Measurements from ENCODE around the gene HINFP.
A peak's percentile ranks its signal among the peaks of the same experiment; 100 is the strongest.

The HINFP gene

DNA sequence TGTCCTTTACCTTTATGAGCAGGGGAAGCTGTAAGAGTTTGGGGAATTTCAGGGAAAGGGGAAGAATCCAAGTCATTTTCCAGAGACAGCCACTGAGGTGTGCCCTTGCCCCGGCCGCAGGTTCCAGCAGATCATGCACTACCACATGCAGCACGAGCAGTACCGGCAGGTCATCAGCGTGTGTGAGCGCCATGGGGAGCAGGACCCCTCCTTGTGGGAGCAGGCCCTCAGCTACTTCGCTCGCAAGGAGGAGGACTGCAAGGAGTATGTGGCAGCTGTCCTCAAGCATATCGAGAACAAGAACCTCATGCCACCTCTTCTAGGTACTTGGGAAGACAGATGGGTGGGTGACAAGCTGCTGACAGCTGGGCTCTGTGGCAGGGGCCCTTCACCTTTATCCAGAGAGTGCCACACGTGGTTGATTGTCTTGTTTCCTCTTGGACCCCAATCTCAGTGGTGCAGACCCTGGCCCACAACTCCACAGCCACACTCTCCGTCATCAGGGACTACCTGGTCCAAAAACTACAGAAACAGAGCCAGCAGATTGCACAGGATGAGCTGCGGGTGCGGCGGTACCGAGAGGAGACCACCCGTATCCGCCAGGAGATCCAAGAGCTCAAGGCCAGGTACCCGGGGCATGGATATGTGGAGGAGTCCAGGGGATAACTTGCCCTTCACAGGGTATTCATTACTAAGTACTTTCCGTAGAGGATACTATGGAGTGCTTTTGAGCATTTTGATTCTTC is 42.5 kb upstream of the HINFP start (continued):
- TF ChIP-seq, protein P1, sequence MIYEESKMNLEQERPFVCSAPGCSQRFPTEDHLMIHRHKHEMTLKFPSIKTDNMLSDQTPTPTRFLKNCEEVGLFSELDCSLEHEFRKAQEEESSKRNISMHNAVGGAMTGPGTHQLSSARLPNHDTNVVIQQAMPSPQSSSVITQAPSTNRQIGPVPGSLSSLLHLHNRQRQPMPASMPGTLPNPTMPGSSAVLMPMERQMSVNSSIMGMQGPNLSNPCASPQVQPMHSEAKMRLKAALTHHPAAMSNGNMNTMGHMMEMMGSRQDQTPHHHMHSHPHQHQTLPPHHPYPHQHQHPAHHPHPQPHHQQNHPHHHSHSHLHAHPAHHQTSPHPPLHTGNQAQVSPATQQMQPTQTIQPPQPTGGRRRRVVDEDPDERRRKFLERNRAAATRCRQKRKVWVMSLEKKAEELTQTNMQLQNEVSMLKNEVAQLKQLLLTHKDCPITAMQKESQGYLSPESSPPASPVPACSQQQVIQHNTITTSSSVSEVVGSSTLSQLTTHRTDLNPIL (CRISPR knock-in tag; IDR thresholded peaks at IDR 0.05; ENCODE audit: low read depth) = no peak
- TF ChIP-seq ZNF565 (CRISPR knock-in tag; conservative IDR thresholded peaks at IDR 0.05; ENCODE audit: low read depth) = no peak

DNA sequence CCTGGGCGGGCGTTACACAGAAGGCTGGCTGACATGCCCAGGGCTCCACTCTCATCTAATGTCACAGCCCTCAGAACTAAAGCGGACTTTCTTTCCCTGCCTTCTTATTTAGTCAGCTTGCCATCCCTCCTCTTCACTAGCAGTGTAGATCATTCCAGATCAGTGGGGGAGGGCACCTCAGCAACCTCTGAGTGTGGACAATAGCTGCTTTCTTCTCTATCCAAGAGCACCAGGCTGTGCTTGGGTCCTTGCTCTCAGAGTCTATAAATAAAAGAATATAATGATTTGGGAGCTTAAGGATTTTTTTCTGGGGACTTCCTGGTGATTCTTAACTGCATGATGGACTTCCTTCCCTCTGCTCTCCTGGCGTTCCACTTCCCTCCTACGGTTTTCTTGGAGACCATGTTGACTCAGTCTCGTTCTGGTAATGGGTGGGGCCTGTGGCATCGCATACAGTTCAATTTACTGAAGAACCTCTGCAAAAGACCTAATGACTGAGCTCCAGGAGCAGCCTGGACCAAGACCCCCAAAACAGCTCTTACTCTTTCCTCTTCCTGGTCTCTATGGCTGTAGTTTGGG is 39.6 kb upstream of the HINFP start:
- ATAC-seq = no peak
- no peak for TF ChIP-seq OSR1 (CRISPR knock-in tag; IDR thresholded peaks at IDR 0.05)
- no peak for TF ChIP-seq ZC3H10 (CRISPR knock-in tag; IDR thresholded peaks at IDR 0.05)
- TF ChIP-seq ZNF565 (CRISPR knock-in tag; conservative IDR thresholded peaks at IDR 0.05; ENCODE audit: low read depth) = no peak
- TF ChIP-seq, protein P1 (CRISPR knock-in tag; IDR thresholded peaks at IDR 0.05; ENCODE audit: low read depth) = no peak
- TF ChIP-seq SNAI2 (CRISPR knock-in tag; IDR thresholded peaks at IDR 0.05) = no peak
- TF ChIP-seq, protein P2, sequence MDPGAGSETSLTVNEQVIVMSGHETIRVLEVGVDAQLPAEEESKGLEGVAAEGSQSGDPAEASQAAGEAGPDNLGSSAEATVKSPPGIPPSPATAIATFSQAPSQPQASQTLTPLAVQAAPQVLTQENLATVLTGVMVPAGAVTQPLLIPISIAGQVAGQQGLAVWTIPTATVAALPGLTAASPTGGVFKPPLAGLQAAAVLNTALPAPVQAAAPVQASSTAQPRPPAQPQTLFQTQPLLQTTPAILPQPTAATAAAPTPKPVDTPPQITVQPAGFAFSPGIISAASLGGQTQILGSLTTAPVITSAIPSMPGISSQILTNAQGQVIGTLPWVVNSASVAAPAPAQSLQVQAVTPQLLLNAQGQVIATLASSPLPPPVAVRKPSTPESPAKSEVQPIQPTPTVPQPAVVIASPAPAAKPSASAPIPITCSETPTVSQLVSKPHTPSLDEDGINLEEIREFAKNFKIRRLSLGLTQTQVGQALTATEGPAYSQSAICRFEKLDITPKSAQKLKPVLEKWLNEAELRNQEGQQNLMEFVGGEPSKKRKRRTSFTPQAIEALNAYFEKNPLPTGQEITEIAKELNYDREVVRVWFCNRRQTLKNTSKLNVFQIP (CRISPR knock-in tag; IDR thresholded peaks at IDR 0.05; ENCODE audit: borderline replicate concordance, low read depth) = no peak
- no peak for TF ChIP-seq ARNTL (CRISPR knock-in tag; IDR thresholded peaks at IDR 0.05; ENCODE audit: borderline replicate concordance, low read depth)
- no peak for TF ChIP-seq ESRRG (CRISPR knock-in tag; IDR thresholded peaks at IDR 0.05)
- no peak for TF ChIP-seq ZNF8 (CRISPR knock-in tag; IDR thresholded peaks at IDR 0.05)
- TF ChIP-seq RARB (CRISPR knock-in tag; IDR thresholded peaks at IDR 0.05) = no peak
- TF ChIP-seq, protein P3, sequence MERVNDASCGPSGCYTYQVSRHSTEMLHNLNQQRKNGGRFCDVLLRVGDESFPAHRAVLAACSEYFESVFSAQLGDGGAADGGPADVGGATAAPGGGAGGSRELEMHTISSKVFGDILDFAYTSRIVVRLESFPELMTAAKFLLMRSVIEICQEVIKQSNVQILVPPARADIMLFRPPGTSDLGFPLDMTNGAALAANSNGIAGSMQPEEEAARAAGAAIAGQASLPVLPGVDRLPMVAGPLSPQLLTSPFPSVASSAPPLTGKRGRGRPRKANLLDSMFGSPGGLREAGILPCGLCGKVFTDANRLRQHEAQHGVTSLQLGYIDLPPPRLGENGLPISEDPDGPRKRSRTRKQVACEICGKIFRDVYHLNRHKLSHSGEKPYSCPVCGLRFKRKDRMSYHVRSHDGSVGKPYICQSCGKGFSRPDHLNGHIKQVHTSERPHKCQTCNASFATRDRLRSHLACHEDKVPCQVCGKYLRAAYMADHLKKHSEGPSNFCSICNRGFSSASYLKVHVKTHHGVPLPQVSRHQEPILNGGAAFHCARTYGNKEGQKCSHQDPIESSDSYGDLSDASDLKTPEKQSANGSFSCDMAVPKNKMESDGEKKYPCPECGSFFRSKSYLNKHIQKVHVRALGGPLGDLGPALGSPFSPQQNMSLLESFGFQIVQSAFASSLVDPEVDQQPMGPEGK (CRISPR knock-in tag; IDR thresholded peaks at IDR 0.05; ENCODE audit: borderline replicate concordance) = no peak

DNA sequence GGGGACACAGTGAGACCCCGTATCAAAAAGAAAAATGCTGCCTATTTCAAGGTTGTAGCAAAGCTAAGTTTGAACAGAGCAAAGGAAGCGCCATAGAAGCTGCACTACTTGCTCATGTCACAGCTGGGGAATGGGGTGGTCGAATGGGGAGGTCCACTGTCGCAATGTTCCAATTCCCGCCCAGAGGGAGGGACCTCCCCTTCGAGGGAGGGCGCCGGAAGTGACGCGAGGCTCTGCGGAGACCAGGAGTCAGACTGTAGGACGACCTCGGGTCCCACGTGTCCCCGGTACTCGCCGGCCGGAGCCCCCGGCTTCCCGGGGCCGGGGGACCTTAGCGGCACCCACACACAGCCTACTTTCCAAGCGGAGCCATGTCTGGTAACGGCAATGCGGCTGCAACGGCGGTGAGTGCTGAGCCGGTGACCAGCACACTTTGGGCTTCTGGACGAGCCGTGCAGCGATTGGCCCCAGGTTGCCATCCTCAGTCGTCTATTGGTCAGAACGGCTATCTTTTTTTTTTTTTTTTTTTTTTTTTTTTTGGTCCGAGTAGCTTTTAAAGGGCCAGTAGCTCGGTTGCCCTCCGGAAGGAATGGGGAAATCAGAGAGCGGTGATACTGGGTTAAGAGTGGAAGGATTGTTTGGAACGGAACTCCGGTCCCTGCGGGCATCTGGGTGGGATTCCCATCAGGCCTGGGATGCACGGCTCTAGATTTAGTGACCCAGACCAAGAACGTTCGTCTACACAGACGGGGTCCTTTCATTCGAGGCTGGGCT is 36.5 kb upstream of the HINFP start, which contains the start of gene HMBS:
HMBS (plus strand) TSS at position 219 of the 774 bp plus-strand sequence; CDS start at position 372, 153 bp downstream.
- peak; percentile 93 for ATAC-seq
- TF ChIP-seq, protein P3 (CRISPR knock-in tag; IDR thresholded peaks at IDR 0.05; ENCODE audit: borderline replicate concordance) = no peak
- TF ChIP-seq ISL1 (CRISPR knock-in tag; IDR thresholded peaks at IDR 0.05) = no peak
- 0 out of 2 replicates have a peak, but pooled peaks have one; percentile 56 for TF ChIP-seq ESRRG (CRISPR knock-in tag; IDR thresholded peaks at IDR 0.05)
- TF ChIP-seq SNAI2 (CRISPR knock-in tag; IDR thresholded peaks at IDR 0.05) = no peak
- no peak for TF ChIP-seq ZNF565 (CRISPR knock-in tag; conservative IDR thresholded peaks at IDR 0.05; ENCODE audit: low read depth)
- no peak for TF ChIP-seq GLIS3 (CRISPR knock-in tag; IDR thresholded peaks at IDR 0.05)
- TF ChIP-seq ZFP3 (CRISPR knock-in tag; IDR thresholded peaks at IDR 0.05) = no peak
- TF ChIP-seq, protein P1 (CRISPR knock-in tag; IDR thresholded peaks at IDR 0.05; ENCODE audit: low read depth) = no peak
- TF ChIP-seq, protein P4, sequence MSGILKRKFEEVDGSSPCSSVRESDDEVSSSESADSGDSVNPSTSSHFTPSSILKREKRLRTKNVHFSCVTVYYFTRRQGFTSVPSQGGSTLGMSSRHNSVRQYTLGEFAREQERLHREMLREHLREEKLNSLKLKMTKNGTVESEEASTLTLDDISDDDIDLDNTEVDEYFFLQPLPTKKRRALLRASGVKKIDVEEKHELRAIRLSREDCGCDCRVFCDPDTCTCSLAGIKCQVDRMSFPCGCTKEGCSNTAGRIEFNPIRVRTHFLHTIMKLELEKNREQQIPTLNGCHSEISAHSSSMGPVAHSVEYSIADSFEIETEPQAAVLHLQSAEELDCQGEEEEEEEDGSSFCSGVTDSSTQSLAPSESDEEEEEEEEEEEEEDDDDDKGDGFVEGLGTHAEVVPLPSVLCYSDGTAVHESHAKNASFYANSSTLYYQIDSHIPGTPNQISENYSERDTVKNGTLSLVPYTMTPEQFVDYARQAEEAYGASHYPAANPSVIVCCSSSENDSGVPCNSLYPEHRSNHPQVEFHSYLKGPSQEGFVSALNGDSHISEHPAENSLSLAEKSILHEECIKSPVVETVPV (CRISPR knock-in tag; IDR thresholded peaks at IDR 0.05) = 0 out of 2 replicates have a peak, but pooled peaks have one; percentile 30
- no peak for TF ChIP-seq ZFP30 (CRISPR knock-in tag; IDR thresholded peaks at IDR 0.05)
- TF ChIP-seq ZC3H10 (CRISPR knock-in tag; IDR thresholded peaks at IDR 0.05) = no peak
- TF ChIP-seq CSDC2 (CRISPR knock-in tag; IDR thresholded peaks at IDR 0.05) = no peak
- TF ChIP-seq RARB (CRISPR knock-in tag; IDR thresholded peaks at IDR 0.05) = no peak
- no peak for TF ChIP-seq OSR1 (CRISPR knock-in tag; IDR thresholded peaks at IDR 0.05)
- TF ChIP-seq TCF4 (CRISPR knock-in tag; IDR thresholded peaks at IDR 0.05; ENCODE audit: borderline replicate concordance) = no peak
- no peak for TF ChIP-seq PPARA (CRISPR knock-in tag; IDR thresholded peaks at IDR 0.05; ENCODE audit: borderline replicate concordance)
